Stomach smooth muscle (tissue), 2 donors: ENCODE data around the gene PRND.
"Not testable (repeated sequence)": the region's sequence is repeated elsewhere in the genome, so short reads cannot be mapped to it uniquely, and the experiment has no call there.

Source experiments
- H3K27ac ChIP-seq: one replicate; pipeline ENCODE4 v1.7.0; 2013; ENCODE audit warnings: mild to moderate bottlenecking, low read length, inconsistent platforms
- H3K27me3 ChIP-seq, 2 donors: one replicate each; pipeline ENCODE4 v1.7.0; 2013; ENCODE audit warnings: low read length in 2 of 2; ENCODE audit not compliant: insufficient read depth in 2 of 2, control insufficient read depth in 1 of 2
- H3K36me3 ChIP-seq, 2 donors: one replicate each; pipeline ENCODE4 v1.7.0; 2013; ENCODE audit warnings: low read length in 2 of 2; ENCODE audit not compliant: control insufficient read depth in 2 of 2, insufficient read depth in 2 of 2
- H3K4me1 ChIP-seq: one replicate; pipeline ENCODE4 v1.7.0; 2013; ENCODE audit warnings: low read length; ENCODE audit not compliant: control insufficient read depth, insufficient read depth
- H3K4me3 ChIP-seq, 2 donors: one replicate each; pipeline ENCODE4 v1.7.0; 2013; ENCODE audit warnings: low read length in 2 of 2
- H3K9ac ChIP-seq, 2 donors: one replicate each; pipeline ENCODE4 v1.7.0; 2013; ENCODE audit warnings: low read length in 2 of 2, mild to moderate bottlenecking in 1 of 2
- H3K9me3 ChIP-seq, 2 donors: one replicate each; pipeline ENCODE4 v1.7.0; 2013; ENCODE audit warnings: low read length in 2 of 2; ENCODE audit not compliant: control insufficient read depth in 2 of 2
- donor health status: healthy.
- donor health status: Pancreatic carcinoma.

The PRND gene

GRCh38 chr20:4737857-4738627 lies 16.3 kb downstream of the PRND start:
- H3K9ac ChIP-seq = no peak overlapping the region
- H3K4me3 ChIP-seq = no peak overlapping the region
- H3K36me3 ChIP-seq = no peaks in the 10 kb centered on the region
- H3K4me1 ChIP-seq = peaks cover 5% of the 10 kb centered on the region
- no peaks in the 10 kb centered on the region for H3K9me3 ChIP-seq
- no peaks in the 10 kb centered on the region for H3K27me3 ChIP-seq
- no peak overlapping the region for H3K27ac ChIP-seq

GRCh38 chr20:4740774-4741431 lies 19.2 kb downstream of the PRND start:
- Histone ChIP-seq H3K9me3 (no peaks in the 10 kb centered on the region), H3K4me3 (no peak overlapping the region), H3K9ac (no peak overlapping the region), H3K4me1 (peaks cover 5% of the 10 kb centered on the region), H3K27ac (no peak overlapping the region), H3K36me3 (no peaks in the 10 kb centered on the region), H3K27me3 (no peaks in the 10 kb centered on the region)

DNA sequence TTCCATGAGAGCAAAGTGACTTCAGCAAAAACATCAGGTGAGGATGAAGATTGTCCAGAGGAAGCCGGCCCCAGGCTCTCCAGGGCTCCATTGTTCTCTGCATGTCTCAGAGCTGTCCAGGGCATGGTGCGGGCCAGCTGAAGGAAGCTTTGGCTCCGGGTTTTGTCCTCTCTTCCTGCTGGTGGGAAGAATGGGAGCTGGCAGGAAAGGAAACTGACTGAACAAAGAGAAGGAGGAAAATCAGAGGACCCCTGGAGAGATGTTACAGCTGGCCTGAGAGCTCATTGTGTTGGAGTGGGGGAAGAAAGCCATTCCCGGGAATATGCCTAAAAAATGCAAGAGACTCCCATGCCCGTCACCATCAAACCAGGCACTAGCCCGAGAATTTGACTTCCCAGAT lies 27.1 kb downstream of the PRND start:
- Histone ChIP-seq H3K36me3 (no peaks in the 10 kb centered on the region), H3K9me3 (peaks cover 3 to 6% of the 10 kb centered on the region in 2 donors), H3K9ac (no peak overlapping the region), H3K4me1 (no peaks in the 10 kb centered on the region), H3K27me3 (no peaks in the 10 kb centered on the region), H3K27ac (no peak overlapping the region), H3K4me3 (no peak overlapping the region)

- no peak overlapping the region for H3K4me3 ChIP-seq
- H3K36me3 ChIP-seq = no peaks in the 10 kb centered on the region
- H3K27ac ChIP-seq = no peak overlapping the region
- H3K27me3 ChIP-seq = no peaks in the 10 kb centered on the region
- H3K9ac ChIP-seq = no peak overlapping the region
- peaks cover 3 to 6% of the 10 kb centered on the region in 2 donors for H3K9me3 ChIP-seq
- H3K4me1 ChIP-seq = no peaks in the 10 kb centered on the region
Measured at GRCh38 chr20:4749326-4749725, 27.6 kb downstream of the PRND start.

- no peaks in the 10 kb centered on the region for H3K27me3 ChIP-seq
- no peak overlapping the region for H3K27ac ChIP-seq
- H3K4me3 ChIP-seq = no peak overlapping the region
- H3K36me3 ChIP-seq = no peaks in the 10 kb centered on the region
- no peak overlapping the region for H3K9ac ChIP-seq
- H3K9me3 ChIP-seq = peaks cover 3 to 6% of the 10 kb centered on the region in 2 donors
- no peaks in the 10 kb centered on the region for H3K4me1 ChIP-seq
Measured at GRCh38 chr20:4750381-4750780, 28.7 kb downstream of the PRND start.

GRCh38 chr20:4759100-4759884 lies 37.6 kb downstream of the PRND start:
- not testable (repeated sequence) for H3K9me3 ChIP-seq, H3K27me3 ChIP-seq, H3K36me3 ChIP-seq, H3K4me1 ChIP-seq, H3K9ac ChIP-seq, H3K4me3 ChIP-seq, H3K27ac ChIP-seq

GRCh38 chr20:4763261-4763660 lies 41.6 kb downstream of the PRND start:
- Histone ChIP-seq H3K4me3 (no peak overlapping the region), H3K27ac (no peak overlapping the region), H3K27me3 (peaks cover 0 to 2% of the 10 kb centered on the region in 2 donors), H3K36me3 (no peaks in the 10 kb centered on the region), H3K9me3 (no peaks in the 10 kb centered on the region), H3K4me1 (peaks cover 7% of the 10 kb centered on the region), H3K9ac (no peak overlapping the region)

GRCh38 chr20:4763723-4764510 lies 42.2 kb downstream of the PRND start:
- Histone ChIP-seq H3K27ac (no peak overlapping the region), H3K36me3 (no peaks in the 10 kb centered on the region), H3K9me3 (no peaks in the 10 kb centered on the region), H3K9ac (no peak overlapping the region), H3K4me1 (peaks cover 7% of the 10 kb centered on the region), H3K27me3 (peaks cover 0 to under 1% of the 10 kb centered on the region in 2 donors), H3K4me3 (no peak overlapping the region)

DNA sequence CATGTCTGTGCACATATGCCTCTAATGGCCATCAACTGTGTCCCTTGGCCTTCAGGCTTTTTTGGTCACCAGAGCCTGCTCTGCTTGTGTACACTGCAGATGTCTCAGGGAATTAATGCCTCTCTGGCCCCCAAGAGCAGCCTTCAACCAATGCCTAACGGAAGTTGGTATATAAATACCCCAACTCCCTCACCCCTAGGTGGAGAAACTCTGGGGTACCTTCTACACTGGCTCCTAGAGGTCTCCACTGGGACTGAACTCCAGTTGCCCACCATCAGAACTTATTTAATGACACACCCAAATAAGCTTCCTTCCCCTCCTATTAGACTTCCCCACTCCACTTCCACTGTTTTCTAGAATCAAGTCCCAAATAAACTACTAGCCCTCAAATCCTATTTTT lies 43.1 kb downstream of the PRND start:
- H3K27ac ChIP-seq = no peak overlapping the region
- H3K4me3 ChIP-seq = no peak overlapping the region
- peaks cover 7% of the 10 kb centered on the region for H3K4me1 ChIP-seq
- no peaks in the 10 kb centered on the region for H3K27me3 ChIP-seq
- H3K9me3 ChIP-seq = no peaks in the 10 kb centered on the region
- H3K36me3 ChIP-seq = no peaks in the 10 kb centered on the region
- H3K9ac ChIP-seq = no peak overlapping the region

DNA sequence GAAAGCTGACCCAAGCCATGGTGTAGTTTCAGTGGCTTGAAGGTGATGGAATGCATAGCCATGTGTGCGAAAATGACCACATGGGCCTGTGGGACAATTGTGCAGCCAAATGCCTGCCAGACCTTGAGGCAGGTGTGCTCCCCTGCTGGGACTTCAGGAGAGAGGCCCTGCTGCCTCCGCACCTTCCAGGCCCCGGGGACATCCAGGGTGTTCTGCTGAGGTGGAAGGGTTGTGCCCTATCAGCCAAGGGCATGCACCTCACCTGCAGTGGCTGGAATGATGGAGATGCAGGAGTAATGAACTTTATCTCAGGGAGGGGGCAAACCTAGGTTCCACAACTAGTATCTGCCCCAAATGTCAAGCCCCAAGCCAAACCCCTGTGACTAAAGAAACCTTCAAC lies 44.0 kb downstream of the PRND start:
- no peak overlapping the region for H3K27ac ChIP-seq
- H3K36me3 ChIP-seq = no peaks in the 10 kb centered on the region
- no peaks in the 10 kb centered on the region for H3K9me3 ChIP-seq
- peaks cover 6% of the 10 kb centered on the region for H3K4me1 ChIP-seq
- no peaks in the 10 kb centered on the region for H3K27me3 ChIP-seq
- H3K4me3 ChIP-seq = no peak overlapping the region
- no peak overlapping the region for H3K9ac ChIP-seq
